Measurements from ENCODE around the gene RWDD4. TPM values are rescaled to one million over a fixed set of nuclear protein-coding genes. Genes with fewer than 3 reads are reported as not detected.
A peak's percentile ranks its signal among the peaks of the same experiment; 100 is the strongest.

The RWDD4 gene
- total RNA-seq, 4 donors from 2014 or later, result 11.3 to 33.8 (median 13.2) TPM

DNA sequence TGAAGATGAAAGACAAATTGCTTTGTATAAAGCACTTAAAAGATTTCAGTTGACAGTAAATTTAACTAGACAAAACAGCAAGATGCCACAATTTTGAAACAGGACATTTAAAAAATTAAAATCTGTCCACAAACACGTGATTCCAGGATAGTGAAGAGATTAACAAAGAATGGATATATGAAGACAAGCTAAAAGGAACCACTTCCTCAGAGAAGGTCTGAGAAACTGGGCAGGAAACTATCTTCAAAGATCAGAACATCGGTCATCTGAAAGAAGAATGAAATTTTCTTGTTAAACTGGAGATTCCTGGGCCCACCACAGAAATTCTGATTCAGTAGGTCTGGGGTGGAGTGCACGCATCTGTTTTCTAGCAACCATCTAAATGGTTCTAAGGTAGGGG lies 1.4 kb downstream of the RWDD4 start:
- Histone ChIP-seq H3K36me3 (peaks cover 0 to 28% (median 0%) of the 10 kb centered on the region in 3 donors), H3K27me3 (no peaks in the 10 kb centered on the region), H3K27ac (no peak overlapping the region), H3K4me1 (peaks cover 0 to 22% (median 6%) of the 10 kb centered on the region in 4 donors), H3K4me3 (peak overlapping the region in 2 of 4 donors; percentile 84 to 97), H3K9me3 (no peaks in the 10 kb centered on the region)
- DNase-seq, result no peak
- no peak for TF ChIP-seq POLR2A (IDR thresholded peaks at IDR 0.05)
- TF ChIP-seq, protein P1, sequence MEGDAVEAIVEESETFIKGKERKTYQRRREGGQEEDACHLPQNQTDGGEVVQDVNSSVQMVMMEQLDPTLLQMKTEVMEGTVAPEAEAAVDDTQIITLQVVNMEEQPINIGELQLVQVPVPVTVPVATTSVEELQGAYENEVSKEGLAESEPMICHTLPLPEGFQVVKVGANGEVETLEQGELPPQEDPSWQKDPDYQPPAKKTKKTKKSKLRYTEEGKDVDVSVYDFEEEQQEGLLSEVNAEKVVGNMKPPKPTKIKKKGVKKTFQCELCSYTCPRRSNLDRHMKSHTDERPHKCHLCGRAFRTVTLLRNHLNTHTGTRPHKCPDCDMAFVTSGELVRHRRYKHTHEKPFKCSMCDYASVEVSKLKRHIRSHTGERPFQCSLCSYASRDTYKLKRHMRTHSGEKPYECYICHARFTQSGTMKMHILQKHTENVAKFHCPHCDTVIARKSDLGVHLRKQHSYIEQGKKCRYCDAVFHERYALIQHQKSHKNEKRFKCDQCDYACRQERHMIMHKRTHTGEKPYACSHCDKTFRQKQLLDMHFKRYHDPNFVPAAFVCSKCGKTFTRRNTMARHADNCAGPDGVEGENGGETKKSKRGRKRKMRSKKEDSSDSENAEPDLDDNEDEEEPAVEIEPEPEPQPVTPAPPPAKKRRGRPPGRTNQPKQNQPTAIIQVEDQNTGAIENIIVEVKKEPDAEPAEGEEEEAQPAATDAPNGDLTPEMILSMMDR (IDR thresholded peaks at IDR 0.05), result no peak

DNA sequence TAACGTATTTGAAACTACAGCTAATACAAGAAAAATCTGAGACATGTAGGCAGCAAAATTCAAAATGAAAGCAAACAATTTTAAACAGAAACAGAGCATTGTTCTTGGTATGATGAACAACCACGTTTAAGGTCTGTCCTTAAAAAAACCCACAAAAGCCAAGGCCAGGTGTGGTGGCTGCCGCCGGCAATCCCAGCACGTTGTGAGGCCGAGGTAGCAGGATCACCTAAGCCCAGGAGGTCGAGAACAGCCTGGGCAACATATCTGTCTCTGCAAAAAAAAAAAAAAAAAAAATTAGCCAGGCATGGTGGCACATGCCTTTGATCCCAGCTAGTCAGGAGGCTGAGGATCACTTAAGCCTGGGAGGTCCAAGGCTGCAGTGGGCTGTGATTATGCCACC lies 13.7 kb downstream of the RWDD4 start:
- Histone ChIP-seq H3K9me3 (no peaks in the 10 kb centered on the region), H3K4me1 (no peaks in the 10 kb centered on the region), H3K27ac (no peak overlapping the region), H3K4me3 (no peak overlapping the region), H3K27me3 (no peaks in the 10 kb centered on the region), H3K36me3 (peaks cover 0 to 66% (median 0%) of the 10 kb centered on the region in 3 donors)
- TF ChIP-seq POLR2A (IDR thresholded peaks at IDR 0.05), result no peak
- TF ChIP-seq, protein P1 (IDR thresholded peaks at IDR 0.05), result no peak
- DNase-seq, result no peak

DNA sequence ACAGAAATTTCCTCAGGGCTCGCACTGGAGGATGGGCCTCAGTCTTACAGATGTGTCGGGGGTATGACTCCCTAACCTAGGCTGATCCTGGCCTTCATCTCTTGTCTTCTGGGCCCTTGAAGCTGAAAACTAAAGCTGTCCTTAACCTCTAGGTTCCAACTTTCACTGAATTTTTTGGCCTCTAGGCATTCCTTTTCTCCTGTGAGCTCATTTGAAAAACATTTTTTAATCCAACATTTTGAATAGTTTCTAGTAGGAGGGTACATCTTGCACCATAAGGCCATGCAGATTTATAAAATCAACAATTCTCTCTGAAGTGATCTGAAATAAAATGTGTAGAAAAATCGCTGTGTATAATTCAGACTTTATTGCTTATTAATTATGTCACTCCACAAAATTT lies 19.7 kb downstream of the RWDD4 start:
- DNase-seq, result no peak
- TF ChIP-seq, protein P1 (IDR thresholded peaks at IDR 0.05), result no peak
- no peak for TF ChIP-seq POLR2A (IDR thresholded peaks at IDR 0.05)
- no peaks in the 10 kb centered on the region for H3K27me3 ChIP-seq
- no peaks in the 10 kb centered on the region for H3K4me1 ChIP-seq
- H3K27ac ChIP-seq, result no peak overlapping the region
- H3K9me3 ChIP-seq, result no peaks in the 10 kb centered on the region
- H3K36me3 ChIP-seq, result peaks cover 0 to 12% (median 0%) of the 10 kb centered on the region in 3 donors
- H3K4me3 ChIP-seq, result no peak overlapping the region

GRCh38 chr4:183638436-183638835 lies 20.5 kb downstream of the RWDD4 start:
- no peak for DNase-seq
- Histone ChIP-seq H3K36me3 (peaks cover 0 to 4% (median 0%) of the 10 kb centered on the region in 3 donors), H3K4me3 (no peak overlapping the region), H3K4me1 (no peaks in the 10 kb centered on the region), H3K9me3 (no peaks in the 10 kb centered on the region), H3K27me3 (no peaks in the 10 kb centered on the region), H3K27ac (no peak overlapping the region)
- TF ChIP-seq, protein P1 (IDR thresholded peaks at IDR 0.05), result no peak
- TF ChIP-seq POLR2A (IDR thresholded peaks at IDR 0.05), result no peak

- H3K36me3 ChIP-seq, result peaks cover 0 to under 1% (median 0%) of the 10 kb centered on the region in 3 donors
- H3K4me3 ChIP-seq, result no peak overlapping the region
- no peak overlapping the region for H3K27ac ChIP-seq
- no peak for DNase-seq
- no peaks in the 10 kb centered on the region for H3K27me3 ChIP-seq
- no peaks in the 10 kb centered on the region for H3K4me1 ChIP-seq
- H3K9me3 ChIP-seq, result no peaks in the 10 kb centered on the region
- TF ChIP-seq, protein P1 (IDR thresholded peaks at IDR 0.05), result no peak
- TF ChIP-seq POLR2A (IDR thresholded peaks at IDR 0.05), result no peak
Measured at GRCh38 chr4:183637461-183637860, 21.5 kb downstream of the RWDD4 start.

GRCh38 chr4:183636923-183637322 lies 22.1 kb downstream of the RWDD4 start:
- Histone ChIP-seq H3K4me3 (peak overlapping the region in 2 of 4 donors; percentile 1 to 18), H3K4me1 (no peaks in the 10 kb centered on the region), H3K36me3 (no peaks in the 10 kb centered on the region), H3K27me3 (no peaks in the 10 kb centered on the region), H3K27ac (no peak overlapping the region), H3K9me3 (no peaks in the 10 kb centered on the region)
- TF ChIP-seq, protein P1 (IDR thresholded peaks at IDR 0.05), result no peak
- no peak for TF ChIP-seq POLR2A (IDR thresholded peaks at IDR 0.05)
- DNase-seq, result no peak
